ENCODE data around the gene GATA1. TPM values are rescaled to one million over a fixed set of nuclear protein-coding genes. Genes with fewer than 3 reads are reported as not detected.

GATA1 gene
- total RNA-seq, 1 donor from 2014 or later: not detected

DNA sequence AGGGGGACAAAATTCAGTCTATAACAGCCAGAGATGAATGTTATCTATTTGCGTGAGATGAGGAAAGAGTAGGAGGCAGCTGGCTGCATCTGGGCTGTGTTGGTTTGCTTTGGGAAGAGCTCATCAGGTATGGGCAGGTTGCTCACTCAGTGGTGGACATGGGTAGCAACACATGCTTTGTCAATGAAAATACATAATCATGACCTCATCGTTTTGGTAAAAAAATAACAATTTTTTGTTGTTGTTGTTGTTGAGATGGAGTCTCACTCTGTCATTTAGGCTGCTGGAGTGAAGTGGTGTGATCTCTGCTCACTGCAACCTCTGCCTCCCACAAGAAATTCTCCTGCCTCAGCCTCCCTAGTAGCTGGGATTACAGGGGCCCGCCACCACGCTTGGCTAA, 41.2 kb upstream of the GATA1 start:
- DNase-seq: no peak
- Mint-ChIP-seq H3K9me3 (ENCODE audit: unreplicated experiment) (peaks cover 1% of the 10 kb centered on the region), H3K4me1 (ENCODE audit: low read depth, unreplicated experiment) (no peaks in the 10 kb centered on the region), H3K27me3 (ENCODE audit: unreplicated experiment) (no peaks in the 10 kb centered on the region), H3K36me3 (ENCODE audit: unreplicated experiment) (no peaks in the 10 kb centered on the region), H3K27ac (ENCODE audit: unreplicated experiment) (no peak overlapping the region), H3K4me3 (ENCODE audit: unreplicated experiment) (no peak overlapping the region)
- no peak for TF ChIP-seq CTCF (IDR thresholded peaks at IDR 0.05; ENCODE audit: partially characterized antibody, unreplicated experiment)

GRCh38 chrX:48747415-48748016, 38.9 kb upstream of the GATA1 start:
- no peaks in the 10 kb centered on the region for H3K4me1 Mint-ChIP-seq (ENCODE audit: low read depth, unreplicated experiment)
- H3K9me3 Mint-ChIP-seq (ENCODE audit: unreplicated experiment): peaks cover 1% of the 10 kb centered on the region
- H3K27ac Mint-ChIP-seq (ENCODE audit: unreplicated experiment): peak overlapping the region; percentile 73
- DNase-seq: peak; percentile 39
- H3K4me3 Mint-ChIP-seq (ENCODE audit: unreplicated experiment): no peak overlapping the region
- no peaks in the 10 kb centered on the region for H3K27me3 Mint-ChIP-seq (ENCODE audit: unreplicated experiment)
- TF ChIP-seq CTCF (IDR thresholded peaks at IDR 0.05; ENCODE audit: partially characterized antibody, unreplicated experiment): no peak
- H3K36me3 Mint-ChIP-seq (ENCODE audit: unreplicated experiment): no peaks in the 10 kb centered on the region

- Mint-ChIP-seq H3K9me3 (ENCODE audit: unreplicated experiment) (peaks cover 1% of the 10 kb centered on the region), H3K36me3 (ENCODE audit: unreplicated experiment) (no peaks in the 10 kb centered on the region), H3K27ac (ENCODE audit: unreplicated experiment) (no peak overlapping the region), H3K4me1 (ENCODE audit: low read depth, unreplicated experiment) (no peaks in the 10 kb centered on the region), H3K4me3 (ENCODE audit: unreplicated experiment) (no peak overlapping the region), H3K27me3 (ENCODE audit: unreplicated experiment) (no peaks in the 10 kb centered on the region)
- TF ChIP-seq CTCF (IDR thresholded peaks at IDR 0.05; ENCODE audit: partially characterized antibody, unreplicated experiment): no peak
- DNase-seq: no peak
Observed at GRCh38 chrX:48749182-48749581, 37.2 kb upstream of the GATA1 start.

GRCh38 chrX:48751343-48751742, 35.0 kb upstream of the GATA1 start:
- no peak for DNase-seq
- Mint-ChIP-seq H3K4me1 (ENCODE audit: low read depth, unreplicated experiment) (no peaks in the 10 kb centered on the region), H3K9me3 (ENCODE audit: unreplicated experiment) (peaks cover 1% of the 10 kb centered on the region), H3K27ac (ENCODE audit: unreplicated experiment) (no peak overlapping the region), H3K36me3 (ENCODE audit: unreplicated experiment) (no peaks in the 10 kb centered on the region), H3K4me3 (ENCODE audit: unreplicated experiment) (no peak overlapping the region), H3K27me3 (ENCODE audit: unreplicated experiment) (peaks cover 3% of the 10 kb centered on the region)
- TF ChIP-seq CTCF (IDR thresholded peaks at IDR 0.05; ENCODE audit: partially characterized antibody, unreplicated experiment): no peak

- DNase-seq: no peak
- Mint-ChIP-seq H3K4me3 (ENCODE audit: unreplicated experiment) (no peak overlapping the region), H3K36me3 (ENCODE audit: unreplicated experiment) (no peaks in the 10 kb centered on the region), H3K27me3 (ENCODE audit: unreplicated experiment) (peaks cover 3% of the 10 kb centered on the region), H3K4me1 (ENCODE audit: low read depth, unreplicated experiment) (no peaks in the 10 kb centered on the region), H3K9me3 (ENCODE audit: unreplicated experiment) (peaks cover 1% of the 10 kb centered on the region), H3K27ac (ENCODE audit: unreplicated experiment) (no peak overlapping the region)
- no peak for TF ChIP-seq CTCF (IDR thresholded peaks at IDR 0.05; ENCODE audit: partially characterized antibody, unreplicated experiment)
Observed at GRCh38 chrX:48752498-48752897, 33.9 kb upstream of the GATA1 start.
